Measurements from ENCODE around the gene CRISPLD2.

CRISPLD2 gene

GRCh38 chr16:84875846-84876245 lies 56.1 kb downstream of the CRISPLD2 start:
- TF ChIP-seq CTCF (IDR thresholded peaks at IDR 0.05; ENCODE audit: low read depth, low read length, missing control alignments), result no peak
- no peak overlapping the region for H3K4me3 ChIP-seq (ENCODE audit: low read depth, low read length)
- no peak for DNase-seq (ENCODE audit: low read depth)

DNA sequence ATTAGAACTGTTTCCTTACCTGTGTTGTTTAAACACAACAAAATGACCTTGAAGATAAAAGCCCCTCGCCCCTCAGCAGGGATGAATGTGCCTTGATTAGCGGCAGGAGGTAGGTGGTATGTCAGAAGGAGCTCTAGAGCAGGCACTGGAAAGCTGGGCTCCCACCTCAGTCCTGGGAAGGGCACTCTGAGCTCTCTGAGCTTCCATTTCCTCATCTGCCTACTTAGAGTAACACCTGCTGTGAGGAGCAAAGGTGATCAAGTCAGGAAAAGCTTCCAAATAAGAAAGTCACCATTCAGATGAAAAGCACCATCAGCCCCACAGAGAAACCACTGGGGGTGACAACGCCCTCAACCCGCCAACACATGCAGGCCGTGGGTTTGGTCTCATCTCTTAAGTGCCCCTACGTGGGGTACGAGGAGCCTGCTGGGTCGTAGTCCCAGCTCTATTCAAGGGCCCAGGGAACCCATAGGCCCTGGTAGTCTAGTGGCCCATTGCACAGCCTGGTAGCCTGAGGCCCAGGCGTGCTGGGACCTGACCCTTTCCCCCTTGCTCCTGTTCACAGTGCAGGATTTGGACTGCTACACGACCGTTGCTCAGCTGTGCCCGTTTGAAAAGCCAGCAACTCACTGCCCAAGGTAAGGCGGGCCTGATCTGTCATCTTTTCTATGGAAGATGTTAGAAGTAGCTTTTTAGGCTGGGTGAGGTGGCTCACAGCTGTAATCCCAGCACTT lies 57.3 kb downstream of the CRISPLD2 start:
- DNase-seq (ENCODE audit: low read depth), result no peak
- no peak overlapping the region for H3K4me3 ChIP-seq (ENCODE audit: low read depth, low read length)
- TF ChIP-seq CTCF (IDR thresholded peaks at IDR 0.05; ENCODE audit: low read depth, low read length, missing control alignments), result no peak

GRCh38 chr16:84878770-84879169 lies 59.0 kb downstream of the CRISPLD2 start:
- no peak for TF ChIP-seq CTCF (IDR thresholded peaks at IDR 0.05; ENCODE audit: low read depth, low read length, missing control alignments)
- H3K4me3 ChIP-seq (ENCODE audit: low read depth, low read length), result no peak overlapping the region
- no peak for DNase-seq (ENCODE audit: low read depth)

GRCh38 chr16:84879569-84880487 lies 60.0 kb downstream of the CRISPLD2 start:
- DNase-seq (ENCODE audit: low read depth), result no peak
- TF ChIP-seq CTCF (IDR thresholded peaks at IDR 0.05; ENCODE audit: low read depth, low read length, missing control alignments), result no peak
- H3K4me3 ChIP-seq (ENCODE audit: low read depth, low read length), result no peak overlapping the region

DNA sequence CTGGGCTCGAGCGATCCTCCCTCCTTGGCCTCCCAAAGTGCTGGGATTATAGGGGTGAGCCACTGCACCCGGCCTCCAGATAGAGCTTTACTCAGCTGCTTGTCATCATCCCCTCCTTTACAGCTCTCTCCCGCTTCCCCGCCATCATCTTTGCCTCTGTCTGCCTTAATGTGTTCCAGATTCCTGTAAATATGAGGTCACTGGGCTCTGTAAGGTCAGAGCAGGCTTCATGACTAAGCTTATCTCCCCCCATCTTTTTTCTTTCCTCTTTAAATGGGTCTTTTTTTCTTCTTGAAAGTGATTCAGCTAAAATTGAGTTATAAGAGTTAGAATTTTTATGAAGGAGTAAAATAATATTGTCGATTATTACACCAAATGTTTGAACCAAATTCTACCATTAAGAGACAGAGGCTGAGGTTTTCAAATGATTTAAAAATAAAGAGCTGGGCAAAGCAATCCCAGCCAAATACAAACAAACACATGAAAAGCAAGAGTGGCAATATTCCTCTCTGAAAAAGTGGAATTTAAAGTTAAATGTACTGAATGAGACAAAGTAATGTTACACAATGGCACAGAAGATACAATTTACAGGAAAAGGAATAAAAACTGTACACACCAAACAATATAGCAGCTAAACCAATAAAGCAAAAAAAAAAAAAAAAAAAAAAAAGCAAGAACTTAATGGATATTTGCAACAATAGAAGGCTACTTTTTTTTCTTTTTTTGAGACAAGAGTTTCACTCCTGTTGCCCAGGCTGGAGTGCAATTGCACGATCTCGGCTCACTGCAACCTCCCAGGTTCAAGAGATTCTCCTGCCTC lies 62.1 kb downstream of the CRISPLD2 start:
- DNase-seq (ENCODE audit: low read depth), result no peak
- no peak for TF ChIP-seq CTCF (IDR thresholded peaks at IDR 0.05; ENCODE audit: low read depth, low read length, missing control alignments)
- H3K4me3 ChIP-seq (ENCODE audit: low read depth, low read length), result no peak overlapping the region

DNA sequence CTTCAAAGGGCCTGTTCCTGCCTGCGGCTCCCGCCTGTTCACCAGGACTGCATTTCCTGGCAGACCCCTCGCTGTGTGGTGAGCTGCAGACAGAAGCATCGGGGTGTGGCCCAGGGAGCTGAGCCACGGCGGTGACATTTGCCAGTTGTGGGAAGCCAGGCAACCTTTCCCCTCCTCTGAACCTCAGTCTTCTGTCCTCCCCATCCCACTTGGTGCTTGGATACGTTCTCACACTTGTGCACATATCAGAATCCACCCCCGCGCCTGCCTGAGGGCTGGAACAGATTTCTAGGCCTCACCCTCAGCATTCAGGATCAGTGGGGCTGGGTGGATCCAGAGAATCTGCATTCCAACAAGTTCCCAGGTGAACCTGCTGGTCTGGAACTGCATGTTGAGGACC lies 63.5 kb downstream of the CRISPLD2 start:
- no peak for DNase-seq (ENCODE audit: low read depth)
- TF ChIP-seq CTCF (IDR thresholded peaks at IDR 0.05; ENCODE audit: low read depth, low read length, missing control alignments), result no peak

More for the DNA sequence above, 63.5 kb downstream of the CRISPLD2 start:
- H3K4me3 ChIP-seq (ENCODE audit: low read depth, low read length), result no peak overlapping the region
